HG03378 (cell line): ENCODE measurements around the gene FAU.
"Not testable (repeated sequence)": the region's sequence is repeated elsewhere in the genome, so short reads cannot be mapped to it uniquely, and the experiment has no call there.

Experiments
- ATAC-seq: cut with Tn5 transposase; IDR thresholded peaks from one replicate; pipeline ENCODE4 v1.9.1; 2021; ENCODE audit warnings: mild to moderate bottlenecking, moderate library complexity; ENCODE audit not compliant: unreplicated experiment

Gene FAU

GRCh38 chr11:65121865-65122696, at the start of gene FAU, which contains the start of gene MRPL49:
FAU (minus strand) TSS chr11:65122134; CDS start chr11:65121813, 321 bp downstream.
MRPL49 (plus strand) TSS chr11:65122321; CDS start chr11:65122347, 26 bp downstream.
- peak; percentile 58 for ATAC-seq

GRCh38 chr11:65170058-65170534, 48.2 kb upstream of the FAU start, which contains the start of gene SPDYC:
SPDYC (plus strand) TSS chr11:65170233; CDS start chr11:65171358, 1,125 bp downstream.
- ATAC-seq = no peak

GRCh38 chr11:65169164-65169641, 47.3 kb upstream of the FAU start:
- ATAC-seq = no peak

GRCh38 chr11:65167656-65168055, 45.7 kb upstream of the FAU start:
- ATAC-seq = no peak

GRCh38 chr11:65166893-65167292, 45.0 kb upstream of the FAU start:
- no peak for ATAC-seq

- ATAC-seq = no peak
These were observed 43.7 kb upstream of the FAU start for GRCh38 chr11:65165410-65166317.

- no peak for ATAC-seq
These were observed 41.8 kb upstream of the FAU start for GRCh38 chr11:65163684-65164083.

- no peak for ATAC-seq
These were observed 38.7 kb upstream of the FAU start for GRCh38 chr11:65160643-65161042.

GRCh38 chr11:65159012-65159411, 37.1 kb upstream of the FAU start:
- ATAC-seq = peak; percentile 73

- ATAC-seq = no peak
These were observed 35.4 kb upstream of the FAU start for GRCh38 chr11:65157336-65157735.

- no peak for ATAC-seq
These were observed 35.0 kb upstream of the FAU start for GRCh38 chr11:65156926-65157325.

GRCh38 chr11:65156256-65156655, 34.3 kb upstream of the FAU start:
- ATAC-seq = no peak

- no peak for ATAC-seq
These were observed 30.2 kb upstream of the FAU start for GRCh38 chr11:65152122-65152521.

- ATAC-seq = no peak
These were observed 29.5 kb upstream of the FAU start for GRCh38 chr11:65151331-65151899.

GRCh38 chr11:65150509-65151299, 28.8 kb upstream of the FAU start:
- no peak for ATAC-seq

- not testable (repeated sequence) for ATAC-seq
These were observed 28.2 kb upstream of the FAU start for GRCh38 chr11:65150131-65150508.

- ATAC-seq = no peak
These were observed 26.7 kb upstream of the FAU start for GRCh38 chr11:65148657-65149056.

GRCh38 chr11:65147352-65148075, 25.6 kb upstream of the FAU start:
- no peak for ATAC-seq

GRCh38 chr11:65141896-65142494, 20.1 kb upstream of the FAU start:
- no peak for ATAC-seq
